PC-9 (cell line): ENCODE measurements around the gene SUGCT.

Experiments
- EZH2 ChIP-seq: fragments of 200-600 bp; sonication (generic); IDR thresholded peaks from 2 replicates; pipeline ENCODE4 v1.8.0; 2017; ENCODE audit warnings: antibody characterized with exemption, low read depth
- TF ChIP-seq, protein P1 (sequence below): fragments of 200-600 bp; sonication (generic); conservative IDR thresholded peaks from 2 replicates; pipeline ENCODE4 v1.6.1; 2017; ENCODE audit warnings: mixed run types, antibody characterized with exemption, mild to moderate bottlenecking, moderate library complexity

DNA sequence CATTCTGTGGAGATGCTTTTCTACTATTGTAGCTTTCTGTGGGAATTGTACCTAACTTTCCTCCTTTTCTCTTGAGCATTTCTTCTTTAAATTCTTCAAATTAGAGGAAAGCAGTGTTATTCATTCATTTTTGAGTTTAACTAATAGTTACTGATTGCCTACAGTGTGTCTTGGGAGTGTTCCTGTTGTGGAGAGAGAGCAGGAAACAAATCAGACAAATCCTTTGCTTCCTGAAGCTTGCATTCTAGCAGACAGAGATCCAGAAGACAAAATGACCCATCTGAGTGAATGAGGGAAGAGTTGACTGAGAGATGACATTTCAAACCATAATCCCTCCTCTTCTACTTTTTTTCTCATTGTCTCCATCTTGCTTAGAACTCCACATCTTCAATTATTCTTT is 170.4 kb downstream of the SUGCT start:
- TF ChIP-seq, protein P1, sequence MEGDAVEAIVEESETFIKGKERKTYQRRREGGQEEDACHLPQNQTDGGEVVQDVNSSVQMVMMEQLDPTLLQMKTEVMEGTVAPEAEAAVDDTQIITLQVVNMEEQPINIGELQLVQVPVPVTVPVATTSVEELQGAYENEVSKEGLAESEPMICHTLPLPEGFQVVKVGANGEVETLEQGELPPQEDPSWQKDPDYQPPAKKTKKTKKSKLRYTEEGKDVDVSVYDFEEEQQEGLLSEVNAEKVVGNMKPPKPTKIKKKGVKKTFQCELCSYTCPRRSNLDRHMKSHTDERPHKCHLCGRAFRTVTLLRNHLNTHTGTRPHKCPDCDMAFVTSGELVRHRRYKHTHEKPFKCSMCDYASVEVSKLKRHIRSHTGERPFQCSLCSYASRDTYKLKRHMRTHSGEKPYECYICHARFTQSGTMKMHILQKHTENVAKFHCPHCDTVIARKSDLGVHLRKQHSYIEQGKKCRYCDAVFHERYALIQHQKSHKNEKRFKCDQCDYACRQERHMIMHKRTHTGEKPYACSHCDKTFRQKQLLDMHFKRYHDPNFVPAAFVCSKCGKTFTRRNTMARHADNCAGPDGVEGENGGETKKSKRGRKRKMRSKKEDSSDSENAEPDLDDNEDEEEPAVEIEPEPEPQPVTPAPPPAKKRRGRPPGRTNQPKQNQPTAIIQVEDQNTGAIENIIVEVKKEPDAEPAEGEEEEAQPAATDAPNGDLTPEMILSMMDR, result no peak
- TF ChIP-seq EZH2, result no peak
